DND-41 (cell line): ENCODE measurements around the gene USP22.

Source experiments
- ATAC-seq: fragments of 200-7000 bp; cut with Tn5 transposase; 3 replicates; pipeline ENCODE4 v1.9.1; 2021; ENCODE audit warnings: low read depth; ENCODE audit not compliant: insufficient read depth
- DNase-seq: peaks from one replicate; pipeline ENCODE4 v3.0.0-alpha.2; 2020
- H2AFZ ChIP-seq: 2 replicates; pipeline ENCODE4 v1.6.0; 2012; ENCODE audit warnings: low read depth, low read length
- H3K27ac ChIP-seq: 2 replicates; pipeline ENCODE4 v1.5.1; 2012; ENCODE audit warnings: low read length, inconsistent platforms
- H3K27me3 ChIP-seq: fragments of 200-600 bp; sonication (generic); 2 replicates; pipeline ENCODE4 v1.6.0; 2012; ENCODE audit warnings: low read length, mild to moderate bottlenecking, inconsistent platforms; ENCODE audit not compliant: insufficient read depth, poor library complexity
- H3K36me3 ChIP-seq: 2 replicates; pipeline ENCODE4 v1.5.1; 2012; ENCODE audit warnings: low read length, inconsistent platforms; ENCODE audit not compliant: insufficient read depth
- H3K4me1 ChIP-seq: 2 replicates; pipeline ENCODE4 v1.5.1; 2012; ENCODE audit warnings: mild to moderate bottlenecking, low read length; ENCODE audit not compliant: insufficient read depth
- H3K4me2 ChIP-seq: 2 replicates; pipeline ENCODE4 v1.6.0; 2012; ENCODE audit warnings: mild to moderate bottlenecking, moderate library complexity, low read length, inconsistent platforms; ENCODE audit not compliant: insufficient read depth
- H3K4me3 ChIP-seq, 2 experiments: fragments of 200-600 bp in 1 of 2; shearing (Covaris generic) in 1 of 2; 2 replicates each; pipeline ENCODE4 v1.5.1; 2012 to 2016; ENCODE audit warnings: inconsistent platforms in 2 of 2, low read length in 2 of 2, mild to moderate bottlenecking in 2 of 2, low read depth in 1 of 2, moderate library complexity in 1 of 2
- H3K79me2 ChIP-seq: 2 replicates; pipeline ENCODE4 v1.6.0; 2012; ENCODE audit warnings: low read length, inconsistent platforms; ENCODE audit not compliant: insufficient read depth
- H3K9ac ChIP-seq: 2 replicates; pipeline ENCODE4 v1.6.0; 2012; ENCODE audit warnings: low read depth, mild to moderate bottlenecking, inconsistent platforms, low read length, moderate library complexity
- H3K9me3 ChIP-seq: 2 replicates; pipeline ENCODE4 v1.5.1; 2012; ENCODE audit warnings: low read length, moderate library complexity, mild to moderate bottlenecking, inconsistent platforms; ENCODE audit not compliant: insufficient read depth, severe bottlenecking
- H4K20me1 ChIP-seq: 2 replicates; pipeline ENCODE4 v1.6.0; 2012; ENCODE audit warnings: low read length; ENCODE audit not compliant: insufficient read depth
- CTCF ChIP-seq: IDR thresholded peaks from 2 replicates; pipeline ENCODE4 v1.5.1; 2012; ENCODE audit warnings: borderline replicate concordance, low read length, moderate library complexity, mild to moderate bottlenecking; ENCODE audit not compliant: poor library complexity, severe bottlenecking; ENCODE audit errors: extremely low read depth
- EZH2 ChIP-seq: IDR thresholded peaks from 3 replicates; pipeline ENCODE4 v1.6.1; 2012; ENCODE audit warnings: borderline replicate concordance, low read depth, mild to moderate bottlenecking, moderate library complexity, low read length, inconsistent platforms; ENCODE audit not compliant: severe bottlenecking

The USP22 gene

GRCh38 chr17:20966870-20967269, 75.9 kb downstream of the USP22 start:
- Histone ChIP-seq H3K4me1 (no peaks in the 10 kb centered on the region), H3K4me2 (no peak overlapping the region), H2AFZ (no peak overlapping the region), H3K9me3 (no peaks in the 10 kb centered on the region), H4K20me1 (no peaks in the 10 kb centered on the region; the same call in 1 of the 2 replicates), H3K4me3 (no peak overlapping the region), H3K36me3 (no peaks in the 10 kb centered on the region), H3K27ac (no peak overlapping the region), H3K27me3 (peaks cover 10% of the 10 kb centered on the region), H3K79me2 (no peaks in the 10 kb centered on the region), H3K9ac (no peak overlapping the region)
- DNase-seq (no peak), ATAC-seq (no peak)
- TF ChIP-seq EZH2: no peak
- TF ChIP-seq CTCF: no peak

GRCh38 chr17:20965492-20965891, 77.3 kb downstream of the USP22 start:
- no peaks in the 10 kb centered on the region for H3K9me3 ChIP-seq
- no peak overlapping the region for H3K4me2 ChIP-seq
- H4K20me1 ChIP-seq: no peaks in the 10 kb centered on the region
- no peak overlapping the region for H3K4me3 ChIP-seq
- H3K27me3 ChIP-seq: peaks cover 6% of the 10 kb centered on the region
- DNase-seq (no peak), ATAC-seq (no peak)
- H3K4me1 ChIP-seq: no peaks in the 10 kb centered on the region
- H2AFZ ChIP-seq: no peak overlapping the region
- H3K9ac ChIP-seq: no peak overlapping the region
- H3K36me3 ChIP-seq: no peaks in the 10 kb centered on the region
- TF ChIP-seq EZH2 (no peak), CTCF (no peak)
- no peak overlapping the region for H3K27ac ChIP-seq
- H3K79me2 ChIP-seq: no peaks in the 10 kb centered on the region

- Histone ChIP-seq H3K4me3 (no peak overlapping the region), H3K9ac (no peak overlapping the region), H4K20me1 (no peaks in the 10 kb centered on the region), H3K4me1 (no peaks in the 10 kb centered on the region), H3K27me3 (peaks cover 9% of the 10 kb centered on the region), H2AFZ (no peak overlapping the region), H3K27ac (no peak overlapping the region), H3K4me2 (no peak overlapping the region), H3K9me3 (no peaks in the 10 kb centered on the region), H3K36me3 (no peaks in the 10 kb centered on the region), H3K79me2 (no peaks in the 10 kb centered on the region)
- TF ChIP-seq CTCF (no peak), EZH2 (no peak)
- no peak for DNase-seq
- no peak for ATAC-seq
These were observed 81.2 kb downstream of the USP22 start for GRCh38 chr17:20961586-20961985.

GRCh38 chr17:20960871-20961270, 81.9 kb downstream of the USP22 start:
- Histone ChIP-seq H2AFZ (no peak overlapping the region), H3K79me2 (no peaks in the 10 kb centered on the region)
- no peak for ATAC-seq

More at GRCh38 chr17:20960871-20961270, 81.9 kb downstream of the USP22 start:
- Histone ChIP-seq H3K4me1 (no peaks in the 10 kb centered on the region), H3K27ac (no peak overlapping the region), H3K9ac (no peak overlapping the region), H3K27me3 (peaks cover 9% of the 10 kb centered on the region), H3K4me2 (no peak overlapping the region), H4K20me1 (no peaks in the 10 kb centered on the region), H3K4me3 (no peak overlapping the region), H3K9me3 (no peaks in the 10 kb centered on the region), H3K36me3 (no peaks in the 10 kb centered on the region)
- TF ChIP-seq EZH2 (no peak), CTCF (no peak)
- DNase-seq: no peak
